GM18907 (cell line): ENCODE results near the gene SDR39U1.
A peak's percentile ranks its signal among the peaks of the same experiment; 100 is the strongest.
"Not testable (repeated sequence)": the region's sequence is repeated elsewhere in the genome, so short reads cannot be mapped to it uniquely, and the experiment has no call there.

Source experiments
- ATAC-seq: cut with Tn5 transposase; IDR thresholded peaks from one replicate; pipeline ENCODE4 v1.9.1; 2021; ENCODE audit warnings: mild to moderate bottlenecking, moderate library complexity; ENCODE audit not compliant: unreplicated experiment

Gene SDR39U1, protein sequence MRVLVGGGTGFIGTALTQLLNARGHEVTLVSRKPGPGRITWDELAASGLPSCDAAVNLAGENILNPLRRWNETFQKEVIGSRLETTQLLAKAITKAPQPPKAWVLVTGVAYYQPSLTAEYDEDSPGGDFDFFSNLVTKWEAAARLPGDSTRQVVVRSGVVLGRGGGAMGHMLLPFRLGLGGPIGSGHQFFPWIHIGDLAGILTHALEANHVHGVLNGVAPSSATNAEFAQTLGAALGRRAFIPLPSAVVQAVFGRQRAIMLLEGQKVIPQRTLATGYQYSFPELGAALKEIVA

DNA sequence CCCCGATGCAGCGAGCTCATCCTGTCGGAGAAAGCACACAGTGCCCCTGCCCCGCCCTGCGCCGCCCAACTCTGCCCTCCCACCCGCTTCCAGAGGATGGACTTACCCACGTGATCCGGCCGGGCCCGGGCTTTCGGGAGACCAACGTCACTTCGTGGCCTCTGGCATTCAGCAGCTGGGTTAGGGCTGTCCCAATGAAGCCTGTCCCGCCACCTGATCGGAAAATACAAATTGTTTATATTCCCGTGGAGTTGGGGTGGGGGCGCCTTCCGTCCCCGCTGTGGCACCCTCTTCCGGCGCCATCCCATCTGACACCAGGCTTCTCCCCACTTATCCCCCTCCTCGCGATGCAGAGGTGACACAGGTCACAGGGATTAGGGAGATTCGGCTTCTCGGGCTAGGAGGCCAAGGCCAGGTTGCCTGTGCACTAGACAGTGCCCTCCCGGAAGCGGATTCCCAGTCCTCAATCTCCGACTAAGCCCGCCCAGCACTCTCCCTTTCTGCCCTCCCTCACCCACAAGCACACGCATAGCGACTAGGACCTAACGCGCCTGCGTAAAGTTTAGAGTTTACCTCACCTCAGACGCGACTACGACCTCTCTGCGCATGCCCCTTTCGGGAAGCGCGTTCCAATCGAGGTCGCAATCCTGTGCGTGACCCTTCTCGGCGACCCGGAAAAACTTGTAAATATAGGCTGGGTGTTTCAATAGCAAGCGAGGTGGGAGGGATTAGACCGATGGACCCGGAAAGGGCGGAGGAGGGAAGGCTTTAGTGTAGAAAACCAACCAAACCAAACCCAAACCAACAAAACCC is at the start of gene SDR39U1:
Gene SDR39U1 (minus strand): TSS at position 537 of the 813 bp plus-strand sequence. CDS start 7 bp downstream, at position 530.
- ATAC-seq = peak; percentile 92

DNA sequence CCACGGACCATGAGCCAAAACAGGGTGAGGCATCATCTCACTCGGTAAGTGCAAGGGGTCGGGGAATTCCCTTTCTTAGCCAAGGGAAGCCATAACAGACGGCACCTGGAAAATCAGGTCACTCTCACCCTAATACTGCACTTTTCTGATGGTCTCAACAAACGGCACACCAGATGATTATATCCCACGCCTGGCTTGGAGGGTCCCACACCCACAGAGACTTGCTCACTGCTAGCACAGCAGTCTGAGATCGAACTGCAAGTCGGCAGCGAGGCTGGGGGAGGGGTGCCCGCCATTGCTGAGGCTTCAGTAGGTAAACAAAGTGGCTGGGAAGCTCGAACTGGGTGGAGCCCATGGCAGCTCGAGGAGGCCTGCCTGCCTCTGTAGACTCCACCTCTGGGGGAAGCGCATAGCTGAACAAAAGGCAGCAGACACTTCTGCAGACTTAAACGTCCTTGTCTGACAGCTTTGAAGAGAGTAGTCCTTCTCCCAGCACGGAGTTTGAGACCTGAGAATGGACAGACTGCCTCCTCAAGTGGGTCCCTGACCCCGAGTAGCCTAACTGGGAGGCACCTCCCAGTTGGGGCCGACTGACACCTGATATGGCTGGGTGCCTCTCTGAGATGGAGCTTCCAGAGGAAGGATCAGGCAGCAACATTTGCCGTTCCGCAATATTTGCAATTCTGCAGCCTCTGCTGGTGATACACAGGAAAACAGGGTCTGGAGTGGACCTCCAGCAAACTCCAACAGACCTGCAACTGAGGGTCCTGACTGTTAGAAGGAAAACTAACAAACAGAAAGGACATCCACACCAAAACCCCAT is 49.2 kb upstream of the SDR39U1 start:
- ATAC-seq = not testable (repeated sequence)

DNA sequence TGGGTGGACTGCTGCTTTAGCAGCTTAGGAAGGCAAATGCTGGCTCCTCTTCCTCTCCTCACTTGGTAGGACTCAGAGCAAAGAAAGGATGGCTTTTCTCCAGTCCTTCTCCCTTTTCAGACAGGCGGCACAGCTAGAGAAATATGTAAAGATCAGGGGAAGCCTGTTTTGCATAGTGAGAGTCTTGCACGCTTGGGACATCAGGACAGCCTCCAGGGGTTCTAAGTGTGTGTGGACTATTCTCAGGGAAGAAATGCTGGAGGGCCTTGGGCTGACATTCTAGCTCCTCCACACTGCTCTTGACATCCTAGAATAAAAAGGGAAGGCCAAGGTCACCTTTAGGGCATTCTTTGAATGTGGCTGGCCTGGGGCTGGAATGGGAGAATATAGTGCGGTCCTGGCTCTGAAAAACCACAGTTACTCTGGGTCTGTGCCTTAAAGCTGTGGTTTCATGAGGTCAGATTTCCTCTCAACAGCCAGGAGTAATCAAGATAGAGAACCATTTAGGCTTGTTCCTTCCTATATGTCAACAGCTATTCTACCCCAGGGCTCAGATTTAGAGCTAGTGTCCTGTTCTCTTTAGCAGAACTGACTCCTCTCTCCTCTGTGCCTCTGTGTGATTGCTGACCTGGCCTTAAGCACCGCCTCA is 41.2 kb upstream of the SDR39U1 start:
- no peak for ATAC-seq

DNA sequence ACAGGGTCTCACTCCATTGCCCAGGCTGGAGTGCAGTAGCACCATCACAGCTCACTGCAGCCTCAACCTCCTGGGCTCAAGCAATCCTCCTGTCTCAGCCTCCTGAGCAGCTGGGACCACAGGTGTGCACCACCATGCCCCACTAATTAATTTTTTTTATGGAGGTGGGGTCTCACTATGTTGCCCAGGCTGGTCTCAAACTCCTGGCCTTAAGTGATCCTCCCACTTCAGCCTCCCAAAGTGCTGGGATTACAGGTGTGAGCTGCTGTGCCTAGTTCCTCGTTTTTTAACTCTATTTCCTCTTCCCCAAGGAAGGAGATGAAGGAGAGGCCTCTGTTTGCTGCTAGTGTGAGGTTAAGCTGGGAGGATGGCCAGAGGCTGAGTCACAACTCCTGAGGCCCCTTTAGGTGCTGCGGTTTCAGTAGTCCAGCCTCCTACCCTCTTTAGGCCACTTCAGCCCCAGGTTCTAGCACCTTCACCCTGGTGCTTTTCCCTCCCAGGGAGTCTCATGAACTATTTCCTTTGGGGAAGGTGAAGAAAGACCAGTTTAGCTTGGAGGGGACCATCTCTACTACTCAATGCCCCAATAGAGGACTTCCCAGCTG is 40.2 kb upstream of the SDR39U1 start:
- not testable (repeated sequence) for ATAC-seq

DNA sequence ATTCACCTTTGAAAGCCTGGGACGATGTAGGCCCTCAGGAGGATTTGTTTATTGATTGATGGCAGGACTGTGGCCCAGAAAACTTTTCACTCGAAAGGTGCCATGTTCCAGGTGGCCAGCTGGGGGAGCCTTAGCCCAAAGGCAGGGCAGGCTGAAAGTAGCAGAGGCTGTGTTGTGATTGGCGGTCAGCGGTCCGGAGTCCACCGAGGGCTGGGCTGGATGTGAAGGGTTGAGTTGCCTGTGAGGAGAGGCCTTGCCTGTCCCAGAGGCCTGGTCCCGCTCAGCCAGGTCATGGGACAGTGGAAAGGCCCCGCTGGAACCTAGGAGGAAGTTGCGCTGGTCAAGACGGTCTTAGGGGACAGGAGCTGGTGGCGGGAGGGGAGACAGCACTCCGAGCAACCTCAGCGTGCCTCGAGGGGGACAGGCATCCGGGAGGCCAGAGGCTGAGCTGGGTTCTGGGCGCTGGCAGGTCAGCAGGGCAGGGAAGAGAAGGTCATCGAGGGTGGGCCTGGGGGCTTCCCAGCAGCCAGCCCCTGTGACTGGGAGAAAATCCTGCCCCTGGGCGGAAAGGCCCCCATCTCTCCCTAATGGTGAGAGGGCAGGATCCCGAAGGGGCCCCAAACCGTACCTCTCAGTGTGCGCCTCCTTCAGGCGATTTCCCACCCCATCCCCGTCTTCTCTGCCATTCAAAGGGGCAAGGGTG is 39.2 kb upstream of the SDR39U1 start:
- peak; percentile 86 for ATAC-seq

DNA sequence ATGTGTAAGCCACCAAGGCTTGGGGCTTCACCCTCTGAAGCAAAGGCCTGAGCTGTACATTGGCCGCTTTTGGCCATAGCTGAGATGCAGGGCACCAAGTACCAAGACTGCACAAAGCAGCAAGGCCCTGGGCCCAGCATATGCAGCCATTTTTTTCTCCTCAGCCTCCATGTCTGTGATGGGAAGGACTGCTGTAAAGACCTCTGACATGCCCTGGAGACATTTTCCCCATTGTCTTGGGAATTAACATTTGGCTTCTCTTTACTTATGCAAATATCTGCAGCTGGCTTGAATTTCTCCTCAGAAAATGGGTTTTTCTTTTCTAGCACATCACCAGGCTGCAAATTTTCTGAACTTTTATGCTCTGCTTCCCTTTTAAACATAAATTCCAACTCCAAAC is 37.4 kb upstream of the SDR39U1 start:
- ATAC-seq = not testable (repeated sequence)

DNA sequence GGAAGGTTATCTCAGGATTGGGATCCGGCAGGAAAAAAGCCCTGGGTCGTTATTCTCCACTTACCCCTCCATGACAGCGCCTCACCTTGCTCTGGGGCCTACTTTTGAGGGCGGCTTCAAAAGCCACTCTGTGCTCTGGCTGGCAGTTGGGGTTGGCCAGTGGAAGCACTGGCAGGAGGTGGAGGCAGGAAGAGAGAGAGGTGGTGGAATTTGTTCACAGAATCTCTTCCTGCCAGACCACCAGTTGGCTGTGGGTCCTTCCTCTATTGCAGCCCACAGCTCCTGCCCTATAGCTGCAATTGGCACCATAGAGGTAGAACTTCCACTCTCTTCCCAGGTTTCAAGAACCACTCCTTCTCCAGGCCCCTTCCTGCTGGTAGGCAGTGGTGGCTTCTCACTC is 32.7 kb upstream of the SDR39U1 start:
- ATAC-seq = no peak

DNA sequence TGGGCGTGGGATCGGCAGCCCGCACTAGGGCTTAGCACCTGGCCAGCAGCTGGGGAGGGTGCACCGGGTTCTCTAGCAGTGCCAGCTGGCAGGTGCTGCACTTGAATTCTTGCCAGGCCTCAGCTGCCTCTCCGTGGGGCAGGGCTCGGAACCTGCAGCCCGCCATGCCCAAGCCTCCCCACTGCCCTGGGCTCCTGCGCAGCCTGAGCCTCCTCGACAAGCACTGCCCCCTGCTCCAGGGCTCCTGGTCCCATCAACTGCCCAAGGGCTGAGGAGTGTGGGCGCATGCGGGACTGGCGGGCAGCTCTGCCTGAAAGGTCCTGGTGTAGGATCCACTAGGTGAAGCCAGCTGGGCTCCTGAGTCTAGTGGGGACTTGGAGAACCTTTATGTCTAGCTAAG is 30.6 kb upstream of the SDR39U1 start:
- no peak for ATAC-seq

DNA sequence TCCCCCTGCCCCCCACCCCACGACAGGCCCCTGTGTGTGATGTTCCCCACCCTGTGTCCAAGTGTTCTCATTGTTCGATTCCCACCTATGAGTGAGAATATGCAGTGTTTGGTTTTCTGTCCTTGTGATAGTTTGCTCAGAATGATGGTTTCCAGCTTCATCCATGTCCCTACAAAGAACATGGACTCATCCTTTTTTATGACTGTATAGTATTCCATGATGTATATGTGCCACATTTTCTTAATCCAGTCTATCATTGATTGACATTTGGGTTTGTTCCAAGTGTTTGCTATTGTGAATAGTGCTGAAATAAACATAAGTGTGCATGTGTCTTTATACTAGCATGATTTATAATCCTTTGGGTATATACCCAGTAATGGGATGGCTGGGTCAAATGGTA is 27.9 kb upstream of the SDR39U1 start:
- not testable (repeated sequence) for ATAC-seq

DNA sequence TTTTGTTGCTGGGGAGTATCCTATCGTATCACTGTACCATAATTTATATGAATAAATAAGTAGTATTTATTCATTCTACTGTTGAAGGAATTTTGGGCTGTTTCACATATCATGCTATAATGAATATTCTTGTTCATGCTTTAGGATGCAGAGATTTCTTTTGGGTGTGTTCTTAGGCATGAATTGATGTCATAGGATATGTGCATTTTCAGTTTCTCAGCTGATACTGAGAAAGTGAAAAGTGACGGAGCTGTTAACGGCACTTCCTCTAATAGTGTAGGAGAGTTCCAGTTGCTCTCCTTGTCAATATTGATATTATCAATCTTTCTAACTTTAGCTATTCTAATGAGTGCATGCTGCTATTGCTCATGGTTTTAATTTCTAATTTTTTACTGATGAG is 23.2 kb upstream of the SDR39U1 start:
- ATAC-seq = no peak

DNA sequence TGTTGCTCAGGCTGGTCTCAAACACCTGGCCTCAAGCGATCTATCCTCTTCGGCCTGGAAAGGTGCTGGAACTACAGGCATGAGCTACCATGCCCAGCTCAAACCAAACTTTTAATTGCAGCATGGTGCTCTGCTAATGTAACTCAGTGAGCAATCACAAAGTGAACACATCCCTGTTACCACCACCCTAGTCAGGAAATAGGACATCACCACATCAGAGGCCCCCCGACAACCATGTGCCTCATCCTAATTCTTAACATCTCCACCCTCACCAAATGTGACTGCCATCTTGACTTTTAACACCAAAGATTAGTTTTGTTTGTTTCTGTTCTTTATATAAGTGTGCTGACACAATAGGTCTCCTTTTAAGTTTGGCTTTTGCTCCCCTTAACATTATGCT is 22.8 kb upstream of the SDR39U1 start:
- no peak for ATAC-seq

DNA sequence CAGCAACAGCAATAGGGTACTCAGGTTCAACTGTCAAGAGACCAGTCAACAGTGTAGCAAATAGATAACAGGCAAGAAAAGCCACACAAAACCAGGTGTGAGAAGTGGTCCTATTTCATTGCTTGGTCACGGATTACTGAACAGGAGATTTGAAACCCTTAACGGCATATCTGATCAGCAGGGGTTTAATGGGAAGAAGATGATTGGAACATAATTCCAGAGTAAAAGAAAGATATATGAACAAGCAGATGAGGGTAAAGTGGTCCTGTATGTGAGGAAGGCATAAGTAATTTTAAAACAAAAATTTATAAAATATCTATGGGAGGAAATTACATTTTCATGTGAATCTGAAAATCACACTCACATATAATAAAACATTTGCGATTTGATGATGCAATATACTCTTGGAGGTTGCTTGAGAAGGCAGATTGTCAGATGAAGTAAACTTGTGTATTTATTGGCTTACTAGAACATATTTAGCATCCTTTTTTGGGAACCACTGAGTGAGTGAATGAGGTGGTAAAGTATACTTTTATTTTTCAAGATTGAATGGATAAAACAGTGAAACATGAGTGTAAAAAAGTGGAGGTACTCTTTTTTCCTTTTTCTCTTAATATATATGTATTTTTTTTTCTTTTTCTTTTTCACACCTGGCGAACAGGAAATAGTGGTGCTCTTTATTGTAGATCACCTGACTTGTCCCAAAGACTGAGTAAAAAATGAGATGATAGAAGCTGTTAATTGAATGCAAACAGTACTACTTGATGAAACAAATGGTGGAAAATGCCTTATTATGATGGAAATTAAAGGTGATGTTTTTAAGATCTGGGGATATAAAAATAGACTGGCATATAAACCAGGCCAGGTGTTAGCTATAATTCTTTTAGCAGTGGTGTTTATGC is 21.6 kb upstream of the SDR39U1 start:
- ATAC-seq = no peak

DNA sequence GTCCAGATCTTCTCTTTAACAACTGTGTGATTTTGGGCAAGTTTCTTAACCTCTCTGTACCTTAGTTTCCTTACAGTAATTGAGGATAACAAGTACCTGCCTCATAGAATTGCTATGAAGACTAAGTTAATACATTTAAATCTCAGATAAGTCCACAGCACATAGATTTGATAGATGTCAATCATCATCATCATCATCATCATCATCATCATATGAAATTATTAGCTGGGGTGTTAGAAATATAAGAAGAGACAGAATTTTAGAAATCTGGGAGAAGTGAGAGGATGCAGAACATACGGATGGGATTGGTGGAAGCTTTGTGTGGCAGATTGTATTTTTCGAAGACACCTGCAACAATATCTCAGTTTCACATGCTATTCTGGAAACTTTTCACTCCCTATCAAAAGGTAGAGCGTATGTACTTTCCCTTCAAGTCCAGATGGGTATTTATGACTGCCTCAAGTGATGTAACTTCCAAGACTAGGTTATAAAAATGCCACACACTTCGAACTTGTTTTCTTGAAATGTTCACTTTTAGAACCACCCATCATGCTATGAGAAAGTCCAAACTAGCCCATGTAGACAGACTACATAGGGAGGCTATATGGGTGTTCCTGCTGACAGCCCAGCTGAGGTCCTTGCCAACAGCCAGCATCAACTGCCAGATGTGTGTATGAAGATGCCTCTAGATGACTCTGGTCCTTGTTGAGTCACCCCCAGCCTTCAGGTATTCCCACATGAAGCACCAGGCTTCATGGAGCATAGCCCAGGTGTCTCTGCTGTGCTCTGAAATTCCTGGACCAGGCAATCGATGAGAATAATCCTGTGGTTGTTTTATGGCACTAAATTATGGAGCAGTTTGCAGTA is 20.7 kb upstream of the SDR39U1 start:
- no peak for ATAC-seq

DNA sequence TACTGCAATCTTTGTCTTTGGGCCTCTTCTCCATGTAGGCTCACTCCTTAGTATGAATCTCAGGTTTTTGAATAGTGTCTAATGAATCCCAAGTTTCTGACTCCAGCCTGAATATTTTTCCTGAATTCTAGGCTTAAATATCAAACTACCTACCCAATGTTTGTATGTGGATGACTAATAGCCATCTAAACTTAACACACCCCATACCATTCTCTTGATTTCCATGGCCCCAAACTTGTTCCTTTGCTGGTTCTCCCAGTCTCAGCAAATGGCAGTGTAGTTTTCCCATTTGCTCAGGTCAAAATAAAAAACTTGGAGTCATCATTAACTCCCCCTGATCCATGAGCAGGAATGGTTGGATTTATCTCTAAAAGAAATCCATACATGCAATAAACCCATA is 18.8 kb upstream of the SDR39U1 start:
- no peak for ATAC-seq

DNA sequence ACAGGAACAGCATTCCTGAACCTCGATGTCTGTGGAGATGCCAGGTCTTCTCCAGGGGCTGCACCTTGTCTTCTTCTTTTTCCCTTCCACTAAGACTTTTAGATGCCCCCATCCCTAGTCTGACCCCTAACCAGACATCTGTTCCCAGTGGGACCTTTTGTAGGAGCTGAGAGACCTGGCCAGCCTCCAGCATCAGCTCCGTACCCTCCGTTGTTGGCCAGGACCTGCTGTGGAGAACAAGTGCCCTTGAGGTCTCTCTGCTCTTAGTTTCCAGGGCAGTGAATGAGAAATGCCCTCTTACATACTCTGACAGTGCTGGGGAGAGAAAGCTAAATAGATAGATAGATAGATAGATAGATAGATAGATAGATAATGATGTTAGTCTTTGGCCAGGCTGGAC is 16.8 kb upstream of the SDR39U1 start:
- no peak for ATAC-seq

DNA sequence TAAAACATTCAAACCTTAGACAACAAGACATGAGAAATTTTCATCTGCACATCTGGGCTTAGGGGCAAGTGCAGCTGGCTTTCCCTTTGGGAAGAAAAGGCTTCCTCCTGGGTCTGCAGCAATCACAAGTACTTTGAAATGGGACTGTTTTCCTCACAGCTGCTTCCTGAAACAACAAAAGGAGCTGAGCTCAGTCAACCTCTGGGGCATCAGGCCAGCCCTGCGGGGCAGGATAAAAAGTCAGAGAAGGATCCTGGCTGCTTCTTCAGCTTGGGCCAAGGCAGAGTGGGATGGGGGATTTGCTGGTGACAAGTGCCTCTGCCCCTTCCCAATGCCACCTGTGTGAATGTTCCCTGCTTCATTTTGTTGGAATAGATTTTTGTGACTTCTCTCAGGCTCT is 16.2 kb upstream of the SDR39U1 start:
- no peak for ATAC-seq

DNA sequence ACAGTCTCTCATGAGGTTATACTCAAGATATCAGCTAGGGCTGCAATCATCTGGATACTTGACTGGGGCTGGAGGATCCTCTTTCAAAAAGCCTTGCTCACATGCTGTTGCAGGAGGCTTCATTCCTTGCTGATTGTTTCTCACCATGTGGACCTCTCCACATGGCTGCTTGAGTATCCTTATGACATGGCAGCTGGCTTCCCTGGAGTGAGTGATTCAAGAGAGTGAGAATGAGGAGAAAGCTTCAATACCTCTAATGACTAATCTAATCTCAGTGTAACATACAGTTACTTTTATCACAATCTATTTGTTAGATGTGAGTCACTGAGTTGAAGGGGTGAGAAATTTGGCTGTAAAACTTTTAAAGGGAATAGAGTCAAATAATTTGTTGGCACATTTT is 14.4 kb upstream of the SDR39U1 start:
- ATAC-seq = no peak

DNA sequence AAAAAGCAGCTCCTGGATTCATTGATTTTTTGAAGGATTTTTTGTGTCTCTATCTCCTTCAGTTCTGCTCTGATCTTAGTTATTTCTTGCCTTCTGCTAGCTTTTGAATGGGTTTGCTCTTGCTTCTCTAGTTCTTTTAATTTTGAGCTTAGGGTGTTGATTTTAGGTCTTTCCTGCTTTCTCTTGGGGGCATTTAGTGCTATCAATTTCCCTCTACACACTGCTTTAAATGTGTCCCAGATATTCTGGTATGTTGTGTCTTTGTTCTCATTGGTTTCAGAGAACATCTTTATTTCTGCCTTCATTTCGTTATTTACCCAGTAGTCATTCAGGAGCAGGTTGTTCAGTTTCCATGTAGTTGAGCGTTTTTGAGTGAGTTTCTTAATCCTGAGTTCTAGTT is 8.3 kb upstream of the SDR39U1 start:
- ATAC-seq = not testable (repeated sequence)
